GM08714 (cell line): ENCODE measurements around the gene FBXL14.
A peak's percentile ranks its signal among the peaks of the same experiment; 100 is the strongest.

ENCODE experiments used
- H3K4me3 ChIP-seq: fragments of 200-500 bp; sonication (Bioruptor generic); 2 replicates; pipeline ENCODE4 v1.5.1; 2014; ENCODE audit warnings: mild to moderate bottlenecking, low read length, inconsistent platforms
- ZNF274 ChIP-seq: IDR thresholded peaks from 2 replicates; pipeline ENCODE4 v1.6.1; 2012; ENCODE audit warnings: mild to moderate bottlenecking, low read depth, low read length

Gene FBXL14

DNA sequence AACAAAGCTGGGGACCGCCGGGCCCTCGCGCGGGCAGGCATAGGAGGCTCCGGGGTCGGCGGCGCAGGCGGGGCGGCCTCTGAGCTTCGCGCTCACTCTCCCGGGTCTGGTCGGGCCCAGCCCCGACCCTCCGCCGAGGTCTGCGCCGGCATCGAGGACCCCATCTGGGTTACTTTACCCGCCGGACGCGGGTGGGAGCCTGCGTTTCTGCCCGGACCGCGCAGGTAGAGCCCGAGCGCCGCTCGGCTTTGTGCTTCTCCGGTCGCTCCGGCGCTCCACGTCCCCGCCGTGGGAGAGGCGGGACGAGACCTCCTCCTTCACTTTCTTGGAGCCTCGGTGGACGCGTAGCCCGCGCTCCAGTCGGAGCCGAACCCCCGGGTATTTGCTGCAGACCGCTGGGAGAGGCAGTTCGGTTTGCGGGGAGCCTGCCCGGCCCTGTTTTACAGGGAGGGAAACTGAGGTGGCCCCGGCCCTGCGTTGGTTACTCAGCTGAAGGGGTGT, 63.2 kb downstream of the FBXL14 start:
- H3K4me3 ChIP-seq: peak overlapping the region; percentile 81
- TF ChIP-seq ZNF274: no peak

- TF ChIP-seq ZNF274: no peak
- H3K4me3 ChIP-seq: peak overlapping the region; percentile 81
Observed at GRCh38 chr12:1530592-1531152, 63.7 kb downstream of the FBXL14 start.

- H3K4me3 ChIP-seq: peak overlapping the region; percentile 68
Observed at GRCh38 chr12:1529862-1530591, 64.4 kb downstream of the FBXL14 start.

DNA sequence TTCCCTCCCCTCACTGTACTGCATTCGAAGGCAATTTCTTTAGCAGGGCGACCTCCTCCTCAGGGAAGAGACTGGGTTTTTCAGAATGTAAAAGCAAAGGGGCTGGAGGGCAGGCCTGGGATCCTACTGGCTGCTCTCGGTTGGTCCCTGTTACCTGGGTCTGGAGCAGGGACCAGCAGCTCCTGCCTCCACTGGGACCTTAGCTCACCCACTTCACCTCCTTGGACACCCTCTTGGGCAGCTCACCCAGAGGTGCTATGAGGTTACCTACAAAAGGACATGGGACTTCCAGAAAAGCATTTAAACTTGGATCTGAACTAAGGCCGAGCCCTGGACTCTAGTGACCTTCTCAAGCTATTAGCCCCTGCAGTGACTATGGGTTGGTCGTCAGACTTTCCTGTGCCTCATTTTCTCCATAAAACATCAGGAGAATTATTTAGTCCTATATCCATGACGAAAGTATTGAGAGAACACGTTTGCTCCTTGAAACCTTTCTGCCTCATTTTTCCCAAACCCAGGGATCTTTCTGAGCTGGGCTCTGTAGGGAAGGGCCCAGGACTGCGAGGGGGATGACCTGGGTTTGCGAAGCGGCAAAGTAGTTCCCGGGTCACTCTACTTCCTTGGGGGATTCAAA, 65.0 kb downstream of the FBXL14 start:
- peak overlapping the region; percentile 68 for H3K4me3 ChIP-seq
- TF ChIP-seq ZNF274: no peak

More at GRCh38 chr12:1529862-1530591, 64.4 kb downstream of the FBXL14 start:
- no peak for TF ChIP-seq ZNF274

GRCh38 chr12:1528791-1529190, 65.6 kb downstream of the FBXL14 start:
- no peak for TF ChIP-seq ZNF274
- no peak overlapping the region for H3K4me3 ChIP-seq

GRCh38 chr12:1527789-1528188, 66.6 kb downstream of the FBXL14 start:
- no peak overlapping the region for H3K4me3 ChIP-seq
- TF ChIP-seq ZNF274: no peak

DNA sequence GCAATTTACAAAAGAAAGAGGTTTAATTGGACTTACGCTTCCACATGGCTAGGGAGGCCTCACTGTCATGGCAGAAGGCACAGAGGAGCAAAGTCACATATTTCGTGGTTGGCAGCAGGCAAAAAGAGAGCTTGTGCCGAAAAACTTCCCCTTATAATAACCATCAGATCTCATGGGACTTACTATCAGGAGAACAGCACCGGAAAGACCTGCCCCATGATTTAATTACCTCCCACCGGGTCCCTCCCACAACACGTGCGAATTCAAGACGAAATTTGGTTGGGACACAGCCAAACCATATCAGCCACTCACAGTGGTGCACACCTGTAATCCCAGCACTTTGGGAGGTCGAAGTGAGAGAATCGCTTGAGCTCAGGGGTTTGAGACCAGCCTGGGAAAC, 68.5 kb downstream of the FBXL14 start:
- no peak overlapping the region for H3K4me3 ChIP-seq
- TF ChIP-seq ZNF274: no peak

DNA sequence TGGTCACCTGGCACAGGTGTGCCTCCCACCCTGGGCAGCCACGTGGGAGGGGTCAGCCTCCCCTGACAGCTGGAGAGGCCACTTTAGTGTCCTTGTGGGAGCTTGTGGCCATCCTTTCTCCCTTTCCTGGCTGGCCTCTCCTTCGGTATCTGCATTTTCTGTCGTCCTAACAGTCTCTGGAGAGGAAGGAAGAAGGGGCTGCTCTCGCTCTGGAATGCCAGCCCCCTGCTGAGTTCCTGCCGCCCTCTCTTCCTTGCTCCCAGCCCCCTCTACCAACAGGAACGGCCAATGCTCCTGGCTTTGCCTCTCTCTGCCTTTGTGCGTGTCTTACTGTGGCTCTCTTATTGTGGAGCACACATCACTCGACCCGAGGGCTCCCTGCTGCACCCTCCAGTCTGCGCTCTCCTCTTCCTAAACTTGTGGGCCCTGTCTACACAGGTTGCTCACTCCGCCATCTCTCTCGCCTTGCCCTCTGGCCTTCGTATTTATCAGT, 70.8 kb downstream of the FBXL14 start:
- no peak for TF ChIP-seq ZNF274
- no peak overlapping the region for H3K4me3 ChIP-seq

GRCh38 chr12:1523046-1523445, 71.3 kb downstream of the FBXL14 start:
- no peak overlapping the region for H3K4me3 ChIP-seq
- TF ChIP-seq ZNF274: no peak

DNA sequence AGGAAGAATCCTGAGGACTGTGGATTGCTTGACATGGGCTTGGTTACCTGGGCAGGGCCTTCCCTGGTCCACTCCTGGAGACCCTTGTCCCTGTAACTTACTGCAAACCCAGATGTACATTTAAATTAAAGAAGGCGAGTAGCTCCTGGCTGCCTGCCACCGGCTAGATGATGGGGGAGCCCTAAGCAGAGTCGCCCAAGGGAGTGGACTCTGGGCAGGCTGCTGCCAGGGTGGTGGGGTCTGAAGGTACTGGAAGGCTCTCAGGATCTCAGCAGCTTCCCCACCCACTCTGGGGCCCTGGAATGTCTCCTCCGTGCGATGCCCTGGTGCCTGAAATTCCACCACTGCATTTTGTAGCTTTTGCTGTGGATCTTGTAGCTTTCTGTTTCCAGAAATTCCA, 74.7 kb downstream of the FBXL14 start:
- no peak for TF ChIP-seq ZNF274
- H3K4me3 ChIP-seq: no peak overlapping the region

GRCh38 chr12:1518591-1519516, 75.5 kb downstream of the FBXL14 start:
- H3K4me3 ChIP-seq: no peak overlapping the region

GRCh38 chr12:1517734-1518525, 76.5 kb downstream of the FBXL14 start:
- no peak for TF ChIP-seq ZNF274
- H3K4me3 ChIP-seq: no peak overlapping the region

More at GRCh38 chr12:1518591-1519516, 75.5 kb downstream of the FBXL14 start:
- TF ChIP-seq ZNF274: no peak

DNA sequence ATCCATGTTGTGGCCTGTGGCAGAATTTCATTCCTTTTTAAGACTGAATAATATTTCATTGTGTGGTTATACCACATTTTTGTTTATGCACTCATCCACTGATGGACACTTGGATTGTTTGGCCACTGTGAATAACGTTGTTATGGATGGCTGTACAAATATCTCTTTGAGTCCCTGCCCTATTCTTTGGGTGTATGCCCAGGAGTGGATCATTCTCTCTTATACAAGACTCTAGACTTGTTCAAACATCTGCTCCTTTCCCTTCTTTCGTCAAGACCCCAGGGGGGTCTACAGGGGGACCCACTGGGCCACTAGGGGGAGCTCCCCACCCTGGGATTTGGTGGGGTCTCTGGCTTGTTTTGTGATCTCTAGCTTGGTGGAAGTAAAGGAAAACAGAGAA, 77.4 kb downstream of the FBXL14 start:
- TF ChIP-seq ZNF274: no peak
- H3K4me3 ChIP-seq: no peak overlapping the region
